Calu3 (cell line): ENCODE results near the gene NDST3. TPM values are rescaled to one million over a fixed set of nuclear protein-coding genes. Genes with fewer than 3 reads are reported as not detected.

ENCODE experiments used
- BruUV-seq: library from RNA; stranded (reverse); fragments of 400-500 nt; replicated peaks from 2 replicates; lab custom pipeline; 2021; lab: Mats Ljungman, UMichigan
- CTCF ChIA-PET: fragments of 300-600 bp; sonication (Branson Sonifier 250); formaldehyde crosslinking; loops from one replicate; lab custom pipeline; 2022; ENCODE audit warnings: antibody characterized with exemption; lab: Charles Lee
- DNase-seq: peaks from one replicate; pipeline ENCODE4 v3.0.0; 2022
- H3K27ac Mint-ChIP-seq: one replicate; pipeline ENCODE4 v1.8.0; 2022; ENCODE audit warnings: mixed read lengths; ENCODE audit not compliant: unreplicated experiment
- H3K27me3 Mint-ChIP-seq: one replicate; pipeline ENCODE4 v1.8.0; 2022; ENCODE audit warnings: mixed read lengths; ENCODE audit not compliant: unreplicated experiment
- H3K36me3 Mint-ChIP-seq: one replicate; pipeline ENCODE4 v1.8.0; 2022; ENCODE audit warnings: mild to moderate bottlenecking, moderate library complexity, mixed read lengths; ENCODE audit not compliant: insufficient read depth, unreplicated experiment
- H3K4me1 Mint-ChIP-seq: one replicate; pipeline ENCODE4 v1.8.0; 2022; ENCODE audit warnings: mild to moderate bottlenecking, low read depth, mixed read lengths; ENCODE audit not compliant: unreplicated experiment
- H3K4me3 Mint-ChIP-seq: one replicate; pipeline ENCODE4 v1.8.0; 2022; ENCODE audit warnings: mild to moderate bottlenecking, low read depth, moderate library complexity, mixed read lengths; ENCODE audit not compliant: unreplicated experiment
- H3K9me3 Mint-ChIP-seq: one replicate; pipeline ENCODE4 v1.8.0; 2022; ENCODE audit warnings: low read depth, mixed read lengths; ENCODE audit not compliant: unreplicated experiment
- intact Hi-C: fragments of 100-400 bp; cut with micrococcal nuclease; formaldehyde crosslinking; loops from one replicate; pipeline ENCODE4 v1.10.0; 2022; ENCODE audit not compliant: unreplicated experiment
- total RNA-seq: library from RNA; stranded (reverse); gene quantifications from 2 replicates; pipeline ENCODE4 v1.2.3, GENCODE V29; 2022
- TF ChIP-seq, protein P1 (sequence below): fragments of 200-600 bp; IDR thresholded peaks from one replicate; pipeline ENCODE4 v1.8.0; 2022; ENCODE audit warnings: antibody characterized with exemption; ENCODE audit not compliant: unreplicated experiment

The NDST3 gene
- total RNA-seq, 1 experiment from 2014 or later: 0.12 TPM

DNA sequence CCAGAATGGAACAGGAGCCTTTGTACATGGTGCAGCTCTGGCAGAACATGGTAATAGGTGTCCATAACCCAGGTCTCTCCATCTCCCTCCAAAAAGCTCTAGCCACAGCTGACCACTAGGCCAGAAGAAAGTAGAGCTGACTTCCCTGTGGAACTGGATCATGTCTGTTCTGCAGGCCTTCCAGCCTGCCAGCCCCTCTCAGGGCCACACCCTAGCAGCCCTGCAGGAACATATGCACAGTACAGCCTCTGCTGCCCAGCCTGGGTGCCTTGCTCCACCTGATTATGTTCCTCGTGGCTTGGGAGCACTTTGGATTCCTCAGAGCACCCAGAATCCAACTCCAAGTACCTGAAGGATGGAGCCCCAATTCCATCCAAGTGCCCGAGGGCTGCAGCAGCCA is 12.0 kb downstream of the NDST3 start:
- BruUV-seq: no TSS peak
- intact Hi-C loops: no loop called here
- Mint-ChIP-seq H3K36me3 (no peaks in the 10 kb centered on the region), H3K9me3 (no peaks in the 10 kb centered on the region), H3K27ac (no peak overlapping the region), H3K4me1 (no peaks in the 10 kb centered on the region), H3K4me3 (no peak overlapping the region), H3K27me3 (no peaks in the 10 kb centered on the region)
- TF ChIP-seq, protein P1, sequence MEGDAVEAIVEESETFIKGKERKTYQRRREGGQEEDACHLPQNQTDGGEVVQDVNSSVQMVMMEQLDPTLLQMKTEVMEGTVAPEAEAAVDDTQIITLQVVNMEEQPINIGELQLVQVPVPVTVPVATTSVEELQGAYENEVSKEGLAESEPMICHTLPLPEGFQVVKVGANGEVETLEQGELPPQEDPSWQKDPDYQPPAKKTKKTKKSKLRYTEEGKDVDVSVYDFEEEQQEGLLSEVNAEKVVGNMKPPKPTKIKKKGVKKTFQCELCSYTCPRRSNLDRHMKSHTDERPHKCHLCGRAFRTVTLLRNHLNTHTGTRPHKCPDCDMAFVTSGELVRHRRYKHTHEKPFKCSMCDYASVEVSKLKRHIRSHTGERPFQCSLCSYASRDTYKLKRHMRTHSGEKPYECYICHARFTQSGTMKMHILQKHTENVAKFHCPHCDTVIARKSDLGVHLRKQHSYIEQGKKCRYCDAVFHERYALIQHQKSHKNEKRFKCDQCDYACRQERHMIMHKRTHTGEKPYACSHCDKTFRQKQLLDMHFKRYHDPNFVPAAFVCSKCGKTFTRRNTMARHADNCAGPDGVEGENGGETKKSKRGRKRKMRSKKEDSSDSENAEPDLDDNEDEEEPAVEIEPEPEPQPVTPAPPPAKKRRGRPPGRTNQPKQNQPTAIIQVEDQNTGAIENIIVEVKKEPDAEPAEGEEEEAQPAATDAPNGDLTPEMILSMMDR: no peak
- no peak for DNase-seq
- CTCF ChIA-PET: interaction anchor here (0.5 kb wide), 1 partner anchor 1446 kb away, joined by 4 read pairs; no protein-coding TSS in a partner anchor

DNA sequence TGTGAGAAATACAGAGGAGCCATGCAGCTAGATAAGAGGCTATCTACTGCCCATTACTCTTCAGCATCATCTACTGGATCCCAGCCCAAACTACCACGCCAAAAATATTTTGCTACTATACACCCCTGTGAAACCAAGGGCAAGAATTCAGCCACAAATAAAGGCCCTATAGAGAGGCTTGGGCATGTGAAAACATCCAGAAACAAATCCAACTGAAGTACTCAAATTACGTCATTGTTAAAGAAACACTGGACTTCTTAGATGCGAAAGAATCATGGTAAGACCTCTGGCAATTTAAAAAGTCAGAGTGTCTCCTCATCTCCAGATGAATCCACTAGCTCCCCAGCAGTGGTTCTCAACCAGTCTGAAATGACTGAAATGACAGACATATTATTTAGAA is 12.8 kb downstream of the NDST3 start:
- Mint-ChIP-seq H3K27ac (no peak overlapping the region), H3K4me1 (no peaks in the 10 kb centered on the region), H3K4me3 (no peak overlapping the region), H3K36me3 (no peaks in the 10 kb centered on the region), H3K9me3 (peaks cover under 1% of the 10 kb centered on the region), H3K27me3 (no peaks in the 10 kb centered on the region)
- intact Hi-C loops: no loop called here
- no peak for DNase-seq
- no TSS peak for BruUV-seq
- CTCF ChIA-PET: no interaction called here
- TF ChIP-seq, protein P1: no peak

GRCh38 chr4:118058955-118059354 is 24.7 kb downstream of the NDST3 start:
- Mint-ChIP-seq H3K27me3 (no peaks in the 10 kb centered on the region), H3K36me3 (no peaks in the 10 kb centered on the region), H3K4me3 (no peak overlapping the region), H3K27ac (no peak overlapping the region), H3K9me3 (no peaks in the 10 kb centered on the region), H3K4me1 (no peaks in the 10 kb centered on the region)
- intact Hi-C loops: no loop called here
- no peak for DNase-seq
- CTCF ChIA-PET: no interaction called here
- TF ChIP-seq, protein P1: no peak
- BruUV-seq: no TSS peak

GRCh38 chr4:118059397-118059796 is 25.1 kb downstream of the NDST3 start:
- Mint-ChIP-seq H3K9me3 (no peaks in the 10 kb centered on the region), H3K36me3 (no peaks in the 10 kb centered on the region), H3K27me3 (no peaks in the 10 kb centered on the region), H3K4me1 (no peaks in the 10 kb centered on the region), H3K27ac (no peak overlapping the region), H3K4me3 (no peak overlapping the region)
- BruUV-seq: no TSS peak
- TF ChIP-seq, protein P1: no peak
- intact Hi-C loops: no loop called here
- CTCF ChIA-PET: no interaction called here
- no peak for DNase-seq
